Measurements from ENCODE around the gene CARTPT. TPM values are rescaled to one million over a fixed set of nuclear protein-coding genes. Genes with fewer than 3 reads are reported as not detected.

Gene CARTPT
- total and polyA plus RNA-seq, 2 donors (not counting 3 experiments of a cell fraction or from before 2014, with no cell fraction given) = not detected

DNA sequence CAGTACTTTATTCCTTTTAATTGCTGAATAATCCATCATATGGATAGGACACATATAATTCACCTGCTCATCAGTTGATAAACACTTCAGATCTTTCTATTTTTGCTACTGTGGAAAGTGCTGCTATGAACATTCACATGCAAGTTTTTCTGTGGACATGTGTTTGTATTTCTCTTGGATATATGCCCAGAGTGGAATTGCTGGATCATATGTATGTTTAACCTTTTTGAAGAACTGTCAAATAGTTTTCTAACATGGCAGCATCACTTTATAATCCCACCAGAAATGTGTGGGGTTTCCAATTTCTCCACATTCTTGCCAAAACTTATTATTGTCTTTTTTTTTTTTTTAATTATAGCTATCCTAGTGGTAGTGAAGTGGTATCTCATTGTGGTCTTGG, 15.1 kb downstream of the CARTPT start:
- FAIRE-seq = no peak
- H3K27ac ChIP-seq (ENCODE audit: insufficient read depth, low read depth, low read length) = no peak overlapping the region
- H3K4me2 ChIP-seq (ENCODE audit: insufficient read depth, low read length) = no peak overlapping the region
- H2AFZ ChIP-seq (ENCODE audit: low read depth, low read length) = no peak overlapping the region
- no peaks in the 10 kb centered on the region for H3K9me1 ChIP-seq (replicated peaks; ENCODE audit: control insufficient read depth, extremely low read depth, insufficient read depth, low read length)
- ChIA-PET POLR2A (no interaction called here), CTCF (interaction anchor here (0.9 to 1.0 kb wide), 2 partner anchors 12 to 29 kb away, joined by 3 read pairs; no protein-coding TSS in a partner anchor)
- H3K9ac ChIP-seq (replicated peaks; ENCODE audit: extremely low read depth, insufficient read depth, low read length) = no peak overlapping the region
- no peak for TF ChIP-seq MYC (IDR thresholded peaks at IDR 0.05; ENCODE audit: low read depth, low read length)
- no peak for TF ChIP-seq CTCF (IDR thresholded peaks at IDR 0.05; ENCODE audit: extremely low read depth in 1 of 2, insufficient read depth in 1 of 2, low read depth in 1 of 2, low read length in 2 of 2)
- TF ChIP-seq MAX (IDR thresholded peaks at IDR 0.05; ENCODE audit: insufficient read depth, insufficient read length) = no peak
- TF ChIP-seq JUN (IDR thresholded peaks at IDR 0.05; ENCODE audit: borderline replicate concordance, insufficient read depth, insufficient read length, low read depth) = no peak
- no peak for TF ChIP-seq POLR2A (IDR thresholded peaks at IDR 0.05; ENCODE audit: low read depth, low read length)
- TF ChIP-seq EZH2 (IDR thresholded peaks at IDR 0.05; ENCODE audit: borderline replicate concordance, low read depth, low read length, severe bottlenecking) = no peak
- TF ChIP-seq POLR2AphosphoS5 (IDR thresholded peaks at IDR 0.05; ENCODE audit: insufficient read depth, low read depth, low read length) = no peak
- no peak for TF ChIP-seq GATA2 (IDR thresholded peaks at IDR 0.05; ENCODE audit: insufficient read depth, insufficient read length, low read depth, low read length)
- TF ChIP-seq FOS (IDR thresholded peaks at IDR 0.05; ENCODE audit: borderline replicate concordance, insufficient read depth, low read length) = no peak
- H3K27me3 ChIP-seq (ENCODE audit: control insufficient read depth in 2 of 2, insufficient read depth in 2 of 2, low read length in 2 of 2) = peaks cover 15 to 39% of the 10 kb centered on the region in 2 experiments
- H4K20me1 ChIP-seq (replicated peaks; ENCODE audit: control insufficient read depth, extremely low read depth, insufficient read depth, low read length) = no peaks in the 10 kb centered on the region
- H3K4me1 ChIP-seq (ENCODE audit: control insufficient read depth, extremely low read depth, insufficient read depth, low read length) = no peaks in the 10 kb centered on the region
- no peaks in the 10 kb centered on the region for H3K79me2 ChIP-seq (ENCODE audit: control insufficient read depth, insufficient read depth, low read length)
- H3K36me3 ChIP-seq (ENCODE audit: control insufficient read depth in 2 of 2, extremely low read depth in 1 of 2, insufficient read depth in 2 of 2, low read length in 2 of 2) = no peaks in the 10 kb centered on the region
- H3K9me3 ChIP-seq (replicated peaks; ENCODE audit: control insufficient read depth, insufficient read depth, low read length) = no peaks in the 10 kb centered on the region
- BruUV-seq (replicated peaks) = no TSS peak
- intact Hi-C loops (cut with micrococcal nuclease) (no loop called here), dilution Hi-C loops (cut with MboI; ENCODE audit: extremely low pct_ligation_motif_present, low sequenced_read_pairs) (no loop called here)
- DNase-seq (ENCODE audit: low read depth, low spot score) = peak; percentile 39
- no peak overlapping the region for H3K4me3 ChIP-seq (replicated peaks in 1 of 3; ENCODE audit: insufficient read depth in 1 of 3, low read depth in 1 of 3, low read length in 3 of 3)
